ENCODE data around the gene LUZP2. TPM values are rescaled to one million over a fixed set of nuclear protein-coding genes. Genes with fewer than 3 reads are reported as not detected.

LUZP2 gene
- total and polyA plus RNA-seq, 9 of the 15 experiments (the other 6 are each of a cell fraction or from before 2014, with no cell fraction given), result not detected

- TF ChIP-seq ELF2 (CRISPR knock-in tag; IDR thresholded peaks at IDR 0.05), result no peak
- TF ChIP-seq ZNF197 (CRISPR knock-in tag; IDR thresholded peaks at IDR 0.05; ENCODE audit: low read depth), result no peak
- TF ChIP-seq ZNF668 (CRISPR knock-in tag; IDR thresholded peaks at IDR 0.05), result no peak
Measured at GRCh38 chr11:24872651-24873311, 375.9 kb downstream of the LUZP2 start (continued).

- POLR2A ChIA-PET, result no interaction called here
- no peak for DNase-seq (ENCODE audit: extremely low read depth in 1 of 4, low spot score in 3 of 4)
- no TSS peak for BruUV-seq (replicated peaks)
- 0% methylated on average over 1 of the region's 1 CpG for WGBS (ENCODE audit: insufficient coverage, low coverage, missing lambda C conversion rate)
- H3K9me3 ChIP-seq (replicated peaks; ENCODE audit: control insufficient read depth, insufficient read depth, low read depth, low read length), result no peaks in the 10 kb centered on the region
- H2AFZ ChIP-seq (ENCODE audit: low read depth, low read length), result no peak overlapping the region
- no peak for FAIRE-seq
- in situ Hi-C loops (cut with MboI), result no loop called here
- CTCF ChIA-PET (ENCODE audit: low intra/inter-chr PET ratio), result no interaction called here
- intact Hi-C loops (cut with micrococcal nuclease), result no loop called here
- H3K27ac ChIP-seq (ENCODE audit: extremely low read depth, low read depth, low read length), result no peak overlapping the region
- no peak for TF ChIP-seq CBX5 (IDR thresholded peaks at IDR 0.05; ENCODE audit: borderline replicate concordance, low read depth)
- TF ChIP-seq HNRNPK (IDR thresholded peaks at IDR 0.05; ENCODE audit: low read depth, low read length, poor library complexity, severe bottlenecking), result no peak
- H3K4me3 ChIP-seq, result no peak overlapping the region
- ATAC-seq, result no peak
- no peaks in the 10 kb centered on the region for H3K9me1 ChIP-seq (ENCODE audit: control insufficient read depth, insufficient read depth, low read length)
- H3K79me2 ChIP-seq (ENCODE audit: control insufficient read depth, insufficient read depth, low read length), result no peaks in the 10 kb centered on the region
- H3K9ac ChIP-seq (ENCODE audit: insufficient read depth in 1 of 2, low read depth in 2 of 2, low read length in 2 of 2), result no peak overlapping the region
- H3K4me1 ChIP-seq (replicated peaks in 1 of 2; ENCODE audit: control insufficient read depth in 2 of 2, insufficient read depth in 2 of 2, low read length in 2 of 2), result no peaks in the 10 kb centered on the region
- no peaks in the 10 kb centered on the region for H4K20me1 ChIP-seq (replicated peaks; ENCODE audit: control insufficient read depth, insufficient read depth, low read length)
- H3K27me3 ChIP-seq (ENCODE audit: control insufficient read depth in 2 of 2, insufficient read depth in 2 of 2, low read length in 2 of 2), result no peaks in the 10 kb centered on the region
- H3K4me2 ChIP-seq (ENCODE audit: insufficient read depth, low read length), result no peak overlapping the region
- H3K36me3 ChIP-seq (ENCODE audit: control insufficient read depth, insufficient read depth, low read length), result no peaks in the 10 kb centered on the region
Measured at GRCh38 chr11:24880962-24881361, 384.1 kb downstream of the LUZP2 start.
